ENCODE measurements around the gene MAGI2. TPM values are rescaled to one million over a fixed set of nuclear protein-coding genes. Genes with fewer than 3 reads are reported as not detected.

Gene MAGI2
- total and polyA plus RNA-seq, 2 donors (not counting 3 experiments of a cell fraction or from before 2014, with no cell fraction given): 0.28 to 6.0 TPM

DNA sequence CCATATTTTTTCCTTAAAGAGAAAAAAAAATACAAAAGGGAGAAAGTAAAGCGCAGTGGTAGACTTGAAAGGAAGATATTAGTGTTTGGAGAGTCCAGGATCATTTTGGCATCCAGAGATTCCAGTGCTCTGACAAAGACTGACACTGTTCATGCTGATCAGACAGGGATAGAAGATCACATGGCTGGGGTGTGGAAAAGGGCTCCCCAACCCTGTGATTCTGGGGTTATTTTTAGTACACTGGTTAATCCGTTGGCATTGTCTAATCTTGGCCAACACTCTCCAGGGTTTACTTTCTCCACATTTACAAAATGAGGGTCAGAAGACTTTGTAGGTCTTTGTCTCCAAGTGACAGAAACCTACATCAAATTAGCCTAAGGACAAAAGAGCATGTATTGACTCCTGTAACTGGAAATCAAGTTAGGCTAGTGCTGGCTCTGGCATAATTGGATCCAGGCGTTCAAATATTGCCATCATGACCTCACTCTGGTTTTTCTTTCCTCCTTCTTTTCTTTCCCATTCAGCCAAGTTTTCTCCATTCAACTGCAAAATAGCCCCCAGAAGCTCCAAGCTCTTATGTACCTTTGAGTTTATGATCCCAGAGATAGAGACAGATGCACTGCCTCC is 1473.3 kb downstream of the MAGI2 start:
- dilution Hi-C loops (cut with MboI; ENCODE audit: extremely low pct_ligation_motif_present, low sequenced_read_pairs): no loop called here
- ChIA-PET POLR2A (no interaction called here), CTCF (no interaction called here)
- Histone ChIP-seq H3K27me3 (ENCODE audit: control insufficient read depth in 2 of 2, insufficient read depth in 2 of 2, low read length in 2 of 2) (no peaks in the 10 kb centered on the region), H3K27ac (ENCODE audit: insufficient read depth, low read depth, low read length) (no peak overlapping the region), H3K4me2 (ENCODE audit: insufficient read depth, low read length) (no peak overlapping the region), H3K9ac (replicated peaks; ENCODE audit: extremely low read depth, insufficient read depth, low read length) (no peak overlapping the region), H3K9me1 (replicated peaks; ENCODE audit: control insufficient read depth, extremely low read depth, insufficient read depth, low read length) (no peaks in the 10 kb centered on the region), H3K36me3 (ENCODE audit: control insufficient read depth in 2 of 2, extremely low read depth in 1 of 2, insufficient read depth in 2 of 2, low read length in 2 of 2) (no peaks in the 10 kb centered on the region), H4K20me1 (replicated peaks; ENCODE audit: control insufficient read depth, extremely low read depth, insufficient read depth, low read length) (no peaks in the 10 kb centered on the region), H3K4me1 (ENCODE audit: control insufficient read depth, extremely low read depth, insufficient read depth, low read length) (no peaks in the 10 kb centered on the region), H3K79me2 (ENCODE audit: control insufficient read depth, insufficient read depth, low read length) (no peaks in the 10 kb centered on the region), H3K4me3 (replicated peaks in 1 of 3; ENCODE audit: insufficient read depth in 1 of 3, low read depth in 1 of 3, low read length in 3 of 3) (no peak overlapping the region), H2AFZ (ENCODE audit: low read depth, low read length) (no peak overlapping the region), H3K9me3 (replicated peaks; ENCODE audit: control insufficient read depth, insufficient read depth, low read length) (no peaks in the 10 kb centered on the region)
- no peak for DNase-seq (ENCODE audit: low read depth, low spot score)
- no TSS peak for BruUV-seq (replicated peaks)
- intact Hi-C loops (cut with micrococcal nuclease): no loop called here
- no peak for TF ChIP-seq POLR2AphosphoS5 (IDR thresholded peaks at IDR 0.05; ENCODE audit: insufficient read depth, low read depth, low read length)
- no peak for FAIRE-seq

DNA sequence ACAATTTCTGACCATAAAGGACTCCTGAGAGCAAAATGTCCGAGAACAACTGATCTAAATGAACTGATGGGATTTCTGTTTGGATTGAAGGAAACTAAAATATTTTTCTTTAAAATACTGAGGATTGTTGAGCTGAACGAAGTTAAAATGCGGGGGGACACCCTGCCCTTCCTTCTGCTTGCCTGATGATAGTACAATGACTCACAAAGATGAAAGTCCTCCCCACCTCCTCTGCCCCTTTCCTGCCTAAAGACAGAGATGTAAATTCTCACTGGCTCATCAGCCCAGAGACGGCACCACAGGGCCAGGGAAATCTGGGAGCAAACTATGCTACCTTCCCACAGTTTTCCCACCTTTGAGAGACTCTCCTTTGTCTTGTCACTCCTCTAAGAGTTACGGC is 1474.2 kb downstream of the MAGI2 start:
- BruUV-seq (replicated peaks): no TSS peak

More for the DNA sequence above, 1474.2 kb downstream of the MAGI2 start:
- intact Hi-C loops (cut with micrococcal nuclease) (no loop called here), dilution Hi-C loops (cut with MboI; ENCODE audit: extremely low pct_ligation_motif_present, low sequenced_read_pairs) (no loop called here)
- no peak overlapping the region for H3K4me3 ChIP-seq (replicated peaks in 1 of 3; ENCODE audit: insufficient read depth in 1 of 3, low read depth in 1 of 3, low read length in 3 of 3)
- no peaks in the 10 kb centered on the region for H3K9me1 ChIP-seq (replicated peaks; ENCODE audit: control insufficient read depth, extremely low read depth, insufficient read depth, low read length)
- no peak overlapping the region for H3K9ac ChIP-seq (replicated peaks; ENCODE audit: extremely low read depth, insufficient read depth, low read length)
- H3K36me3 ChIP-seq (ENCODE audit: control insufficient read depth in 2 of 2, extremely low read depth in 1 of 2, insufficient read depth in 2 of 2, low read length in 2 of 2): no peaks in the 10 kb centered on the region
- H2AFZ ChIP-seq (ENCODE audit: low read depth, low read length): no peak overlapping the region
- FAIRE-seq (no peak), DNase-seq (ENCODE audit: low read depth, low spot score) (no peak)
- ChIA-PET CTCF (no interaction called here), POLR2A (no interaction called here)
- H3K79me2 ChIP-seq (ENCODE audit: control insufficient read depth, insufficient read depth, low read length): no peaks in the 10 kb centered on the region
- H4K20me1 ChIP-seq (replicated peaks; ENCODE audit: control insufficient read depth, extremely low read depth, insufficient read depth, low read length): no peaks in the 10 kb centered on the region
- H3K4me2 ChIP-seq (ENCODE audit: insufficient read depth, low read length): no peak overlapping the region
- no peak for TF ChIP-seq POLR2A (IDR thresholded peaks at IDR 0.05; ENCODE audit: low read depth, low read length)
- no peak for TF ChIP-seq FOS (IDR thresholded peaks at IDR 0.05; ENCODE audit: borderline replicate concordance, insufficient read depth, low read length)
- TF ChIP-seq EZH2 (IDR thresholded peaks at IDR 0.05; ENCODE audit: borderline replicate concordance, low read depth, low read length, severe bottlenecking): no peak
- TF ChIP-seq POLR2AphosphoS5 (IDR thresholded peaks at IDR 0.05; ENCODE audit: insufficient read depth, low read depth, low read length): no peak
- H3K27ac ChIP-seq (ENCODE audit: insufficient read depth, low read depth, low read length): no peak overlapping the region
- no peaks in the 10 kb centered on the region for H3K9me3 ChIP-seq (replicated peaks; ENCODE audit: control insufficient read depth, insufficient read depth, low read length)
- no peaks in the 10 kb centered on the region for H3K27me3 ChIP-seq (ENCODE audit: control insufficient read depth in 2 of 2, insufficient read depth in 2 of 2, low read length in 2 of 2)
- no peaks in the 10 kb centered on the region for H3K4me1 ChIP-seq (ENCODE audit: control insufficient read depth, extremely low read depth, insufficient read depth, low read length)
